NT2/D1 (cell line): ENCODE results near the gene NRL.

Experiments
- DNase-seq: peaks from one replicate; pipeline ENCODE4 v3.0.0-alpha.2; 2011; ENCODE audit warnings: low read depth, low spot score
- H3K27me3 ChIP-seq: 2 replicates; pipeline ENCODE4 v1.6.0; 2011; ENCODE audit warnings: mild to moderate bottlenecking; ENCODE audit not compliant: insufficient read length, insufficient read depth
- H3K36me3 ChIP-seq: 2 replicates; pipeline ENCODE4 v1.6.1; 2011; ENCODE audit warnings: mild to moderate bottlenecking, low read length, mixed read lengths; ENCODE audit not compliant: insufficient read depth, insufficient read length
- H3K4me1 ChIP-seq: 2 replicates; pipeline ENCODE4 v1.5.1; 2011; ENCODE audit not compliant: insufficient read depth, insufficient read length
- H3K4me3 ChIP-seq: 2 replicates; pipeline ENCODE4 v1.5.1; 2011; ENCODE audit warnings: low read depth; ENCODE audit not compliant: insufficient read length
- H3K9ac ChIP-seq: 2 replicates; pipeline ENCODE4 v1.6.0; 2011; ENCODE audit warnings: low read depth; ENCODE audit not compliant: insufficient read length
- H3K9me3 ChIP-seq: 2 replicates; pipeline ENCODE4 v1.5.1; 2011; ENCODE audit warnings: mild to moderate bottlenecking, low read length; ENCODE audit not compliant: insufficient read depth
- SUZ12 ChIP-seq: IDR thresholded peaks from 2 replicates; pipeline ENCODE4 v1.6.1; 2011; ENCODE audit not compliant: insufficient read length, insufficient read depth; ENCODE audit errors: extremely low read depth
- YY1 ChIP-seq: IDR thresholded peaks from 2 replicates; pipeline ENCODE4 v1.6.1; 2011; ENCODE audit not compliant: insufficient read length, insufficient read depth
- ZNF274 ChIP-seq: IDR thresholded peaks from 2 replicates; pipeline ENCODE4 v1.6.1; 2011; ENCODE audit warnings: mild to moderate bottlenecking, low read depth, low read length

Gene NRL

DNA sequence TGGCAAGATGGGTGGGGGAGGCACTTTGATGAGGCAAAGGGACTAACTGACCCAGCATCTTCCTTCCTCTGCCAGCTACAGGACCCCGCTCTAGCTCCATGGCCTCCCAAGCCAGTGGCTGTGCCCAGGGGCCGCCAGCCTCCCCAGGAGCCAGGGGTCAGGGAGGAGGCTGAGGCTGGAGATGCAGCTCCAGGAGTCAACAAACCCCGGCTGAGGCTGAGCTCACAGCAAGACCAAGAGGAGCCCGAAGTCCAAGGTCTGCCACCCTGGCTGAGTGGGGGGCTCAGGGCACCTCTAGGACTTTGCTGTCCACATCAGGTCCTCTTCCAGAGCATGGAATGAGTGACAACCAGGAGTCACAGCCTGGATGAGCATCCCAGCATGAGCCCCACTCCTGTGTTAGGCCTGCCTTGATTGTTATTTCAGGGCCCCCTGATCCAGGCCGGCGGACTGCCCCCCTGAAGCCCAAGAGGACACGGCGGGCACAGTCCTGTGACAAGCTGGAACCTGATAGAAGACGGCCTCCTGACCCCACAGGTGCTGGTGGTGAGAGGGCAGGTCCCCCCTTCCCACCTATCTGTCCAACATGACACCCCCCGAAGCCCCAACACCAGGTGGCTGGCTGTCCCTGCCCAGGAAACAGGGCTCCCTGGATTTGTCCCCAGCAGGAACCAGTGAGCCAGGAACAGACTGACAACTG is 45.9 kb downstream of the NRL start:
- Histone ChIP-seq H3K9ac (no peak overlapping the region), H3K27me3 (no peaks in the 10 kb centered on the region), H3K4me1 (peaks cover 8% of the 10 kb centered on the region), H3K9me3 (no peaks in the 10 kb centered on the region), H3K36me3 (no peaks in the 10 kb centered on the region), H3K4me3 (no peak overlapping the region)
- DNase-seq: no peak
- no peak for TF ChIP-seq ZNF274
- no peak for TF ChIP-seq SUZ12
- no peak for TF ChIP-seq YY1

- no peaks in the 10 kb centered on the region for H3K27me3 ChIP-seq
- no peak overlapping the region for H3K4me3 ChIP-seq
- H3K4me1 ChIP-seq: peaks cover 4% of the 10 kb centered on the region
- no peaks in the 10 kb centered on the region for H3K9me3 ChIP-seq
- no peak for DNase-seq
- H3K9ac ChIP-seq: no peak overlapping the region
- TF ChIP-seq YY1: no peak
- no peak for TF ChIP-seq SUZ12
- TF ChIP-seq ZNF274: no peak
- H3K36me3 ChIP-seq: no peaks in the 10 kb centered on the region
These were observed 47.3 kb downstream of the NRL start for GRCh38 chr14:24067133-24068082.

DNA sequence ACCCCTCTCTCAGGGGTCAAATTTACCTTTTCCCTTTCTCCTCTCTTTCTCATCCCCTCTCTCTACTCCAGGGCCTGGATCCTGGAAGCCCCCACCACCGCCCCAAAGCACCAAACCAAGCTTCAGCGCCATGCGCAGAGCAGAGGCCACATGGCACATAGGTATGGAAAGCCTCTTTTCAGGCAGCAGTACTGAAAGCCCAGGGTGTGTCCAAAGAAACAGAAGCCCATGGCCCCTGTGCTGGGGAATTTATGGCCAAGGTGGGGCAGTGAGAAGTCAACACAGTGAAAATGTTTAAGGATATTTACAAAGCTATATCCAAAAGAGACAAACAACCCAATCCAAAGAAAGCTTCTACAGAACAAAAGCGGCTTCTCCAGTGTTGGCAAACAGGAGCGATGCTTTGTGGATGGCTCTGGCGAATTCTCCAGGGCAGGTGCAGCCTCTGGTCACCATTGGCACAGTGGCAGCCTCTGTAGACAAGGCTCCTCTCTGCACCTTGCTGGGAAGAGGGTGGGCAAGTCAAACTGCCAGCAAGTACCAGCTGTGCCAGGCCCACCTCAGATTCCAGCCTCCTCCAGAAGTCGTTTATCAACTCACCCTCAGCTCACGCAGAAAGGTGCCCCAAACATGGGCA is 48.1 kb downstream of the NRL start:
- Histone ChIP-seq H3K9me3 (no peaks in the 10 kb centered on the region), H3K9ac (no peak overlapping the region), H3K36me3 (no peaks in the 10 kb centered on the region), H3K27me3 (no peaks in the 10 kb centered on the region), H3K4me1 (no peaks in the 10 kb centered on the region), H3K4me3 (no peak overlapping the region)
- DNase-seq: no peak
- TF ChIP-seq ZNF274: no peak
- no peak for TF ChIP-seq SUZ12
- no peak for TF ChIP-seq YY1

GRCh38 chr14:24065408-24065807 is 49.3 kb downstream of the NRL start:
- Histone ChIP-seq H3K27me3 (no peaks in the 10 kb centered on the region), H3K9me3 (no peaks in the 10 kb centered on the region), H3K9ac (no peak overlapping the region), H3K4me3 (no peak overlapping the region), H3K36me3 (no peaks in the 10 kb centered on the region), H3K4me1 (no peaks in the 10 kb centered on the region)
- TF ChIP-seq YY1 (no peak), ZNF274 (no peak), SUZ12 (no peak)
- no peak for DNase-seq

- H3K9me3 ChIP-seq: no peaks in the 10 kb centered on the region
- no peaks in the 10 kb centered on the region for H3K4me1 ChIP-seq
- no peaks in the 10 kb centered on the region for H3K36me3 ChIP-seq
- TF ChIP-seq SUZ12 (no peak), ZNF274 (no peak), YY1 (no peak)
- no peak overlapping the region for H3K4me3 ChIP-seq
- H3K9ac ChIP-seq: no peak overlapping the region
- no peak for DNase-seq
- no peaks in the 10 kb centered on the region for H3K27me3 ChIP-seq
These were observed 49.9 kb downstream of the NRL start for GRCh38 chr14:24064856-24065255.

GRCh38 chr14:24064091-24064795 is 50.5 kb downstream of the NRL start:
- Histone ChIP-seq H3K9me3 (no peaks in the 10 kb centered on the region), H3K4me1 (no peaks in the 10 kb centered on the region), H3K36me3 (no peaks in the 10 kb centered on the region), H3K27me3 (no peaks in the 10 kb centered on the region), H3K4me3 (no peak overlapping the region), H3K9ac (no peak overlapping the region)
- no peak for DNase-seq
- TF ChIP-seq SUZ12 (no peak), YY1 (no peak), ZNF274 (no peak)
